Gastrocnemius medialis (tissue), 4 donors: ENCODE measurements around the gene SUPT7L.

Source experiments
- CTCF ChIP-seq, 5 experiments: fragments of 450-650 bp in 3 of 5; fragments of 200-600 bp in 2 of 5; sonication (generic) in 2 of 5; IDR thresholded peaks in 4 of 5; conservative IDR thresholded peaks in 1 of 5; 1 replicate in 4 of 5; 2 replicates in 1 of 5; pipeline ENCODE4 v1.5.1; 2016 to 2019; ENCODE audit warnings: antibody characterized with exemption in 5 of 5, mild to moderate bottlenecking in 3 of 5, moderate library complexity in 3 of 5
- POLR2A ChIP-seq, 2 donors: fragments of 450-650 bp; IDR thresholded peaks; one replicate each; pipeline ENCODE4 v1.6.1; 2017; ENCODE audit warnings: antibody characterized with exemption in 2 of 2, mild to moderate bottlenecking in 2 of 2, moderate library complexity in 2 of 2

- TF ChIP-seq CTCF (IDR thresholded peaks at IDR 0.05 in 4 of 5, conservative IDR thresholded peaks at IDR 0.05 in 1 of 5) (no peak), POLR2A (IDR thresholded peaks at IDR 0.05) (no peak)
Measured at GRCh38 chr2:27638709-27639108, 24.7 kb downstream of the SUPT7L start.
